ENCODE results near the gene NFIX. TPM values are rescaled to one million over a fixed set of nuclear protein-coding genes. Genes with fewer than 3 reads are reported as not detected.

NFIX gene
- total and polyA plus RNA-seq, 2 experiments from 2014 or later = 0.06 to 0.14 TPM

GRCh38 chr19:13066226-13066625, 71.0 kb downstream of the NFIX start:
- Mint-ChIP-seq H3K4me1 (no peaks in the 10 kb centered on the region), H3K36me3 (ENCODE audit: low read depth) (no peaks in the 10 kb centered on the region), H3K27me3 (ENCODE audit: insufficient read depth, low read depth, poor library complexity) (peaks cover 37% of the 10 kb centered on the region), H3K4me3 (no peak overlapping the region), H3K27ac (no peak overlapping the region), H3K9me3 (no peaks in the 10 kb centered on the region)
- Histone ChIP-seq H3K36me3 (ENCODE audit: insufficient read depth) (no peaks in the 10 kb centered on the region), H3K4me3 (no peak overlapping the region), H3K9me2 (ENCODE audit: insufficient read depth) (no peaks in the 10 kb centered on the region), H3K4me2 (no peak overlapping the region), H3K79me2 (replicated peaks; ENCODE audit: insufficient read depth) (no peaks in the 10 kb centered on the region), H4K20me1 (replicated peaks; ENCODE audit: insufficient read depth) (no peaks in the 10 kb centered on the region), H3K27ac (ENCODE audit: low read depth) (no peak overlapping the region), H3F3A (replicated peaks; ENCODE audit: low read depth) (0 out of 2 replicates have a peak, but pooled peaks cover 2% of the 10 kb centered on the region), H3K4me1 (ENCODE audit: insufficient read depth) (peaks cover under 1% of the 10 kb centered on the region; the same call in 1 of the 2 replicates), H3K27me3 (ENCODE audit: insufficient read depth) (peaks cover 37% of the 10 kb centered on the region), H2AFZ (no peak overlapping the region)
- no peak for TF ChIP-seq ZNF462 (CRISPR knock-in tag; IDR thresholded peaks at IDR 0.05)
- TF ChIP-seq CREB1 (CRISPR knock-in tag; IDR thresholded peaks at IDR 0.05; ENCODE audit: low read depth) = no peak
- no peak for DNase-seq (ENCODE audit: low spot score)
- no peak for ATAC-seq

GRCh38 chr19:13066933-13067807, 71.9 kb downstream of the NFIX start:
- no peak overlapping the region for H3K27ac Mint-ChIP-seq
- Histone ChIP-seq H4K20me1 (replicated peaks; ENCODE audit: insufficient read depth) (no peaks in the 10 kb centered on the region), H3K4me1 (ENCODE audit: insufficient read depth) (no peaks in the 10 kb centered on the region), H3K4me2 (no peak overlapping the region), H3K27me3 (ENCODE audit: insufficient read depth) (peaks cover 28% of the 10 kb centered on the region), H3F3A (replicated peaks; ENCODE audit: low read depth) (no peaks in the 10 kb centered on the region), H3K36me3 (ENCODE audit: insufficient read depth) (no peaks in the 10 kb centered on the region), H3K27ac (ENCODE audit: low read depth) (no peak overlapping the region), H2AFZ (no peak overlapping the region), H3K4me3 (no peak overlapping the region), H3K79me2 (replicated peaks; ENCODE audit: insufficient read depth) (no peaks in the 10 kb centered on the region), H3K9me2 (ENCODE audit: insufficient read depth) (no peaks in the 10 kb centered on the region)
- H3K36me3 Mint-ChIP-seq (ENCODE audit: low read depth) = no peaks in the 10 kb centered on the region
- H3K4me3 Mint-ChIP-seq = no peak overlapping the region
- no peaks in the 10 kb centered on the region for H3K4me1 Mint-ChIP-seq
- H3K27me3 Mint-ChIP-seq (ENCODE audit: insufficient read depth, low read depth, poor library complexity) = peaks cover 28% of the 10 kb centered on the region
- no peaks in the 10 kb centered on the region for H3K9me3 Mint-ChIP-seq
- DNase-seq (ENCODE audit: low spot score) (no peak), ATAC-seq (no peak)
- no peak for TF ChIP-seq EZH2 (IDR thresholded peaks at IDR 0.05; ENCODE audit: low read depth, unreplicated experiment)
- no peak for TF ChIP-seq STAT1 (IDR thresholded peaks at IDR 0.05; ENCODE audit: unreplicated experiment)
- no peak for TF ChIP-seq ZNF331 (CRISPR knock-in tag; IDR thresholded peaks at IDR 0.05; ENCODE audit: low read depth)
- no peak for TF ChIP-seq NANOG (IDR thresholded peaks at IDR 0.05; ENCODE audit: borderline replicate concordance)
- no peak for TF ChIP-seq POLR2AphosphoS5 (IDR thresholded peaks at IDR 0.05; ENCODE audit: low read depth)
- no peak for TF ChIP-seq JUNB (IDR thresholded peaks at IDR 0.05; ENCODE audit: unreplicated experiment)
- TF ChIP-seq CREB1 (CRISPR knock-in tag; IDR thresholded peaks at IDR 0.05; ENCODE audit: low read depth) = no peak
- TF ChIP-seq EZH2phosphoT487 (IDR thresholded peaks at IDR 0.05; ENCODE audit: unreplicated experiment) = no peak
- TF ChIP-seq REST (IDR thresholded peaks at IDR 0.05; ENCODE audit: unreplicated experiment) = no peak

All from GM23338 (cell line).